Gastroesophageal sphincter (tissue), 3 donors: ENCODE data around the gene GPAT2.
"Not testable (repeated sequence)": the region's sequence is repeated elsewhere in the genome, so short reads cannot be mapped to it uniquely, and the experiment has no call there.

ENCODE experiments used
- EP300 ChIP-seq: sonication (generic); formaldehyde crosslinking; IDR thresholded peaks from one replicate; pipeline ENCODE4 v1.6.1; 2017; ENCODE audit warnings: antibody characterized with exemption, mild to moderate bottlenecking
- POLR2A ChIP-seq, 2 donors: fragments of 450-650 bp; IDR thresholded peaks; one replicate each; pipeline ENCODE4 v1.6.1; 2017; ENCODE audit warnings: antibody characterized with exemption in 2 of 2, mild to moderate bottlenecking in 2 of 2, moderate library complexity in 1 of 2
- POLR2AphosphoS5 ChIP-seq: sonication (generic); formaldehyde crosslinking; IDR thresholded peaks from one replicate; pipeline ENCODE4 v1.6.1; 2017; ENCODE audit warnings: antibody characterized with exemption
- TF ChIP-seq, protein P1 (sequence below), 4 experiments: fragments of 200-600 bp in 2 of 4; fragments of 450-650 bp in 2 of 4; sonication (generic) in 1 of 4; IDR thresholded peaks; one replicate each; pipeline ENCODE4 v1.5.1; 2017 to 2019; ENCODE audit warnings: antibody characterized with exemption in 4 of 4, mild to moderate bottlenecking in 2 of 4, moderate library complexity in 2 of 4

DNA sequence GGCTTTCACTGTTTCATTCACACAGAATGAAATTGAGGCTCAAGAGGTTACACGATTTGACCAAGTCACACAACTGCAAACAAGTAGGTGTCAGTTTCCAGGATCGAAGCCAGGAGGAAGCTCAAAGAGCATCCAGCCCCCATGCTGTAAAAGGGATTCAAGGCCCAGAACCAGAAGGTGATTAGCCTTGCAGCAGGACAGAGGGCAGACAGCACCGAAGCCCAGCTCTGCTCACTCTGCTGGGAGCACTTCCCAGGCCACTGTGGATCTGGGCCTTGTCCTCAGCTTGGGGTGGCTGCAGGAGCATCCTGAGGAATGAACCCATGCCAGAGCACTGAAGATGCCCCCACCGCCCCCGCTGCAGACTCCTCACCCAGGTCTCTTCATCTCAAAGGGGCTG lies 27.8 kb upstream of the GPAT2 start:
- TF ChIP-seq, protein P1, sequence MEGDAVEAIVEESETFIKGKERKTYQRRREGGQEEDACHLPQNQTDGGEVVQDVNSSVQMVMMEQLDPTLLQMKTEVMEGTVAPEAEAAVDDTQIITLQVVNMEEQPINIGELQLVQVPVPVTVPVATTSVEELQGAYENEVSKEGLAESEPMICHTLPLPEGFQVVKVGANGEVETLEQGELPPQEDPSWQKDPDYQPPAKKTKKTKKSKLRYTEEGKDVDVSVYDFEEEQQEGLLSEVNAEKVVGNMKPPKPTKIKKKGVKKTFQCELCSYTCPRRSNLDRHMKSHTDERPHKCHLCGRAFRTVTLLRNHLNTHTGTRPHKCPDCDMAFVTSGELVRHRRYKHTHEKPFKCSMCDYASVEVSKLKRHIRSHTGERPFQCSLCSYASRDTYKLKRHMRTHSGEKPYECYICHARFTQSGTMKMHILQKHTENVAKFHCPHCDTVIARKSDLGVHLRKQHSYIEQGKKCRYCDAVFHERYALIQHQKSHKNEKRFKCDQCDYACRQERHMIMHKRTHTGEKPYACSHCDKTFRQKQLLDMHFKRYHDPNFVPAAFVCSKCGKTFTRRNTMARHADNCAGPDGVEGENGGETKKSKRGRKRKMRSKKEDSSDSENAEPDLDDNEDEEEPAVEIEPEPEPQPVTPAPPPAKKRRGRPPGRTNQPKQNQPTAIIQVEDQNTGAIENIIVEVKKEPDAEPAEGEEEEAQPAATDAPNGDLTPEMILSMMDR (IDR thresholded peaks at IDR 0.05): not testable (repeated sequence)
- TF ChIP-seq POLR2A (IDR thresholded peaks at IDR 0.05); POLR2AphosphoS5; EP300: not testable (repeated sequence)
